H1 (cell line): ENCODE results near the gene KCNQ1. TPM values are rescaled to one million over a fixed set of nuclear protein-coding genes. Genes with fewer than 3 reads are reported as not detected.

Experiments used
- CTCF ChIA-PET: fragments of 300-600 bp; sonication (Branson Sonifier 250); formaldehyde crosslinking; loops from one replicate; lab custom pipeline; 2021; ENCODE audit not compliant: partially characterized antibody; lab: Charles Lee
- POLR2A ChIA-PET: fragments of 300-600 bp; sonication (Branson Sonifier 250); formaldehyde crosslinking; loops from one replicate; lab custom pipeline; 2021; ENCODE audit warnings: inconsistent platforms; ENCODE audit not compliant: partially characterized antibody; lab: Charles Lee
- DNase-seq, 2 experiments: peaks; one replicate each; pipeline versions ENCODE4 v3.0.0 to v3.0.0-alpha.2; 2010 to 2022; ENCODE audit warnings: low spot score in 2 of 2, low read depth in 1 of 2, mixed read lengths in 1 of 2
- FAIRE-seq: peaks from 2 replicates; lab custom pipeline; 2011; peaks lifted over from hg19 to GRCh38; lab: Jason Lieb, UNC
- H2AFZ ChIP-seq: 2 replicates; pipeline ENCODE4 v1.8.1; 2012; ENCODE audit warnings: low read length, inconsistent platforms
- H2AK5ac ChIP-seq: 2 replicates; pipeline ENCODE4 v1.6.1; 2013; ENCODE audit warnings: low read depth, low read length
- H2BK120ac ChIP-seq: replicated peaks from 2 replicates; pipeline ENCODE3; 2013; ENCODE audit warnings: low read depth, low read length, inconsistent platforms
- H2BK12ac ChIP-seq: 2 replicates; pipeline ENCODE4 v1.6.1; 2013; ENCODE audit warnings: low read depth, low read length
- H2BK15ac ChIP-seq: 2 replicates; pipeline ENCODE4 v1.6.1; 2013; ENCODE audit warnings: low read length
- H2BK20ac ChIP-seq: 2 replicates; pipeline ENCODE4 v1.6.1; 2013; ENCODE audit warnings: low read length
- H2BK5ac ChIP-seq: 2 replicates; pipeline ENCODE4 v1.6.1; 2013; ENCODE audit warnings: low read depth, low read length
- H3K14ac ChIP-seq: 2 replicates; pipeline ENCODE4 v1.6.1; 2013; ENCODE audit warnings: inconsistent platforms; ENCODE audit not compliant: insufficient read length
- H3K18ac ChIP-seq: 2 replicates; pipeline ENCODE4 v1.6.1; 2013; ENCODE audit warnings: low read length; ENCODE audit errors: extremely low read depth
- H3K23ac ChIP-seq: 2 replicates; pipeline ENCODE4 v1.6.1; 2013; ENCODE audit warnings: inconsistent platforms; ENCODE audit not compliant: insufficient read length
- H3K23me2 ChIP-seq: 2 replicates; pipeline ENCODE4 v1.6.1; 2013; ENCODE audit warnings: low read depth, low read length
- H3K27ac ChIP-seq: 2 replicates; pipeline ENCODE4 v1.6.1; 2011; ENCODE audit warnings: low read depth, low read length, inconsistent platforms
- H3K27me3 ChIP-seq, 4 experiments: replicated peaks in 1 of 4; 1 replicate in 1 of 4; 2 replicates in 3 of 4; pipeline versions ENCODE4 v1.6.1 to v1.8.1; 2011 to 2013; ENCODE audit warnings: low read length in 3 of 4, mild to moderate bottlenecking in 3 of 4, inconsistent platforms in 2 of 4, mixed read lengths in 2 of 4, moderate library complexity in 1 of 4; ENCODE audit not compliant: control insufficient read depth in 3 of 4, insufficient read depth in 3 of 4; ENCODE audit errors: extremely low read depth in 1 of 4
- H3K36me3 ChIP-seq, 4 experiments: 2 replicates each; pipeline versions ENCODE4 v1.6.1 to v1.8.1; 2011 to 2013; ENCODE audit warnings: mild to moderate bottlenecking in 4 of 4, low read length in 3 of 4, moderate library complexity in 2 of 4, control low read depth in 1 of 4, inconsistent platforms in 1 of 4; ENCODE audit not compliant: insufficient read depth in 4 of 4, control insufficient read depth in 2 of 4
- H3K4ac ChIP-seq: replicated peaks from 2 replicates; pipeline ENCODE3; 2013; ENCODE audit warnings: low read length, low read depth, mixed read lengths, inconsistent platforms; ENCODE audit not compliant: insufficient read length
- H3K4me1 ChIP-seq, 4 experiments: replicated peaks in 1 of 4; 1 replicate in 1 of 4; 2 replicates in 3 of 4; pipeline versions ENCODE4 v1.6.1 to v1.8.1; 2011 to 2013; ENCODE audit warnings: low read length in 3 of 4, inconsistent platforms in 2 of 4, mixed read lengths in 1 of 4; ENCODE audit not compliant: insufficient read depth in 4 of 4, control insufficient read depth in 3 of 4
- H3K4me2 ChIP-seq, 2 experiments: 2 replicates each; pipeline versions ENCODE4 v1.6.1 to v1.8.1; 2011 to 2013; ENCODE audit warnings: low read depth in 2 of 2, low read length in 2 of 2, control low read depth in 1 of 2, inconsistent platforms in 1 of 2, mild to moderate bottlenecking in 1 of 2; ENCODE audit not compliant: insufficient read depth in 1 of 2
- H3K4me3 ChIP-seq, 4 experiments: fragments of 200-600, 300-600 bp in 1 of 4; sonication (generic), shearing (Covaris generic), sonication (Bioruptor Twin) in 1 of 4; 2 replicates each; pipeline versions ENCODE4 v1.5.1 to v1.8.1; 2011 to 2016; ENCODE audit warnings: low read length in 4 of 4, low read depth in 3 of 4, control low read depth in 2 of 4, inconsistent platforms in 2 of 4, mild to moderate bottlenecking in 2 of 4, mixed read lengths in 1 of 4, moderate library complexity in 1 of 4; ENCODE audit not compliant: insufficient read depth in 2 of 4; ENCODE audit errors: extremely low read depth in 1 of 4
- H3K56ac ChIP-seq: replicated peaks from 2 replicates; pipeline ENCODE3; 2013; ENCODE audit warnings: low read depth, mild to moderate bottlenecking, mixed read lengths, low read length, inconsistent platforms; ENCODE audit not compliant: insufficient read length
- H3K79me1 ChIP-seq: 2 replicates; pipeline ENCODE4 v1.6.1; 2013; ENCODE audit warnings: low read depth, low read length, control low read depth
- H3K79me2 ChIP-seq, 2 experiments: 2 replicates each; pipeline versions ENCODE4 v1.6.1 to v1.8.1; 2012 to 2013; ENCODE audit warnings: low read length in 2 of 2, mild to moderate bottlenecking in 2 of 2, inconsistent platforms in 1 of 2; ENCODE audit not compliant: insufficient read depth in 2 of 2, control insufficient read depth in 1 of 2
- H3K9ac ChIP-seq, 4 experiments: replicated peaks in 1 of 4; 1 replicate in 1 of 4; 2 replicates in 3 of 4; pipeline versions ENCODE4 v1.6.1 to v1.8.1; 2011 to 2013; ENCODE audit warnings: low read depth in 3 of 4, low read length in 3 of 4, control low read depth in 2 of 4, mild to moderate bottlenecking in 2 of 4, moderate library complexity in 2 of 4, inconsistent platforms in 1 of 4; ENCODE audit errors: extremely low read depth in 1 of 4
- H3K9me3 ChIP-seq, 2 experiments: 2 replicates each; pipeline versions ENCODE4 v1.6.1 to v1.8.1; 2012 to 2013; ENCODE audit warnings: mild to moderate bottlenecking in 2 of 2, moderate library complexity in 2 of 2, control low read depth in 1 of 2, inconsistent platforms in 1 of 2, low read depth in 1 of 2, low read length in 1 of 2, mixed read lengths in 1 of 2; ENCODE audit not compliant: insufficient read depth in 2 of 2
- H4K20me1 ChIP-seq, 2 experiments: replicated peaks in 1 of 2; 2 replicates each; pipeline versions ENCODE3 to v1.8.1; 2011 to 2013; ENCODE audit warnings: inconsistent platforms in 2 of 2, low read length in 2 of 2, mild to moderate bottlenecking in 1 of 2; ENCODE audit not compliant: insufficient read depth in 2 of 2, control insufficient read depth in 1 of 2
- H4K5ac ChIP-seq: 2 replicates; pipeline ENCODE4 v1.6.1; 2013; ENCODE audit warnings: low read length, low read depth, mixed read lengths, inconsistent platforms; ENCODE audit not compliant: insufficient read length
- H4K8ac ChIP-seq: 2 replicates; pipeline ENCODE4 v1.8.0; 2013; ENCODE audit warnings: mild to moderate bottlenecking, moderate library complexity, low read length, inconsistent platforms; ENCODE audit not compliant: insufficient read depth; ENCODE audit errors: extremely low read depth
- H4K91ac ChIP-seq: replicated peaks from 2 replicates; pipeline ENCODE3; 2013; ENCODE audit warnings: low read length, mixed read lengths, inconsistent platforms; ENCODE audit not compliant: insufficient read length
- BACH1 ChIP-seq: IDR thresholded peaks from 2 replicates; pipeline ENCODE4 v1.6.1; 2012; ENCODE audit warnings: low read length, improper control_type of control experiment
- BCL11A ChIP-seq, 2 experiments: IDR thresholded peaks; one replicate each; pipeline ENCODE4 v1.6.1; 2011; ENCODE audit warnings: low read depth in 2 of 2, low read length in 2 of 2, mild to moderate bottlenecking in 2 of 2
- CHD1 ChIP-seq: IDR thresholded peaks from 2 replicates; pipeline ENCODE4 v1.6.1; 2012; ENCODE audit warnings: low read depth, low read length, improper control_type of control experiment
- CHD2 ChIP-seq: IDR thresholded peaks from 2 replicates; pipeline ENCODE4 v1.6.1; 2012; ENCODE audit warnings: low read length, improper control_type of control experiment
- CTCF ChIP-seq, 3 experiments: IDR thresholded peaks; 1 replicate in 2 of 3; 2 replicates in 1 of 3; pipeline versions ENCODE4 v1.5.1 to v1.6.1; 2011; ENCODE audit warnings: low read length in 3 of 3, mild to moderate bottlenecking in 3 of 3, inconsistent platforms in 2 of 3, low read depth in 1 of 3, moderate library complexity in 1 of 3; ENCODE audit not compliant: insufficient read depth in 1 of 3; ENCODE audit errors: control extremely low read depth in 1 of 3
- KDM4A ChIP-seq: IDR thresholded peaks from one replicate; pipeline ENCODE4 v1.7.1; 2012; ENCODE audit warnings: low read depth, mild to moderate bottlenecking, moderate library complexity, low read length, inconsistent platforms; ENCODE audit not compliant: severe bottlenecking
- MAFK ChIP-seq: IDR thresholded peaks from 2 replicates; pipeline ENCODE4 v1.6.1; 2012; ENCODE audit warnings: low read depth, mild to moderate bottlenecking, improper control_type of control experiment, low read length
- PHF8 ChIP-seq: fragments of 200-600 bp; sonication (generic); conservative IDR thresholded peaks from 2 replicates; pipeline ENCODE4 v1.7.1; 2012; ENCODE audit warnings: low read depth, mild to moderate bottlenecking, inconsistent platforms, low read length, moderate library complexity
- POLR2A ChIP-seq, 2 experiments: IDR thresholded peaks; 1 replicate in 1 of 2; 2 replicates in 1 of 2; pipeline ENCODE4 v1.6.1; 2011; ENCODE audit warnings: low read depth in 2 of 2, low read length in 2 of 2, mild to moderate bottlenecking in 2 of 2; ENCODE audit errors: control extremely low read depth in 1 of 2
- POLR2AphosphoS5 ChIP-seq: IDR thresholded peaks from 2 replicates; pipeline ENCODE4 v1.6.1; 2011; ENCODE audit warnings: low read depth, low read length
- SUZ12 ChIP-seq: fragments of 200-600 bp; sonication (generic); IDR thresholded peaks from 2 replicates; pipeline ENCODE4 v1.6.1; 2012; ENCODE audit warnings: mild to moderate bottlenecking, inconsistent platforms, low read length, moderate library complexity, mixed read lengths
- WGBS, 2 experiments: shearing (Covaris generic) in 1 of 2; methylation state at CpG; one replicate each; pipeline versions ENCODE4 v1.1.6 to v1.1.7; 2013 to 2015; ENCODE audit warnings: low lambda C conversion rate in 2 of 2, mixed read lengths in 2 of 2, inconsistent platforms in 1 of 2, low coverage in 1 of 2, missing lambda C conversion rate in 1 of 2; ENCODE audit not compliant: insufficient replicate concordance in 2 of 2, insufficient coverage in 1 of 2, insufficient read length in 1 of 2; ENCODE audit errors: extremely low coverage in 1 of 2, missing lambda C conversion rate in 1 of 2; 5-methylcytosine and 5-hydroxymethylcytosine counted together
- polyA plus RNA-seq, 7 experiments: library from polyadenylated mRNA; depleted of rRNA in 3 of 7; stranded (reverse) in 5 of 7; unstranded in 2 of 7; fragments of >200 nt in 5 of 7; fragments of 200-250 nt in 2 of 7; gene quantifications; 1 replicate in 5 of 7; 2 replicates in 1 of 7; 4 replicates in 1 of 7; pipeline versions ENCODE4 v1.2.1 to v1.2.3, GENCODE V29; 2011 to 2013; ENCODE audit warnings: missing spikeins in 2 of 7, mixed read lengths in 2 of 7
- total RNA-seq: library from RNA; stranded (reverse); fragmentation: NEBNext Ultra II Directional; extraction: Animal tissue kit (Norgen Biotek cat#: 25700); gene quantifications from 2 replicates; pipeline ENCODE4 v1.2.1, GENCODE V29; 2021

KCNQ1 gene
- total and polyA plus RNA-seq, 2 of the 8 experiments (the other 6 are each of a cell fraction or from before 2014, with no cell fraction given): 1.9 to 2.0 TPM

GRCh38 chr11:2745511-2745910 lies 300.7 kb downstream of the KCNQ1 start:
- Histone ChIP-seq H3K4me1 (no peaks in the 10 kb centered on the region; a peak in 1 of 7 replicates), H3K27ac (no peak overlapping the region), H2BK12ac (no peak overlapping the region), H4K20me1 (peaks cover 0 to 2% of the 10 kb centered on the region in 2 experiments), H4K5ac (no peak overlapping the region), H3K14ac (no peak overlapping the region), H2BK5ac (no peak overlapping the region), H3K4me3 (no peak overlapping the region), H2BK120ac (no peak overlapping the region), H2BK15ac (no peak overlapping the region), H2BK20ac (no peak overlapping the region), H3K4ac (no peak overlapping the region), H3K23me2 (no peaks in the 10 kb centered on the region; the same call in 1 of the 2 replicates), H3K4me2 (no peak overlapping the region), H3K79me2 (no peaks in the 10 kb centered on the region), H3K79me1 (no peaks in the 10 kb centered on the region), H4K91ac (no peak overlapping the region), H3K56ac (no peak overlapping the region), H3K27me3 (peaks cover 0 to 20% (median 15%) of the 10 kb centered on the region in 4 experiments; a peak in 5 of 7 replicates), H3K9ac (no peak overlapping the region), H3K18ac (no peak overlapping the region), H2AFZ (no peak overlapping the region), H3K9me3 (no peaks in the 10 kb centered on the region; a peak in 1 of 4 replicates), H2AK5ac (no peak overlapping the region), H3K23ac (no peak overlapping the region), H4K8ac (peak overlapping the region; percentile 4; the same call in 1 of the 2 replicates), H3K36me3 (no peaks in the 10 kb centered on the region)
- WGBS, 2 experiments: 90% methylated on average over 12 of the region's 14 CpGs; no CpG with 5 or more reads in 1 of the 2 experiments
- TF ChIP-seq PHF8 (no peak), CHD1 (no peak), BACH1 (no peak), POLR2A (IDR thresholded peaks at IDR 0.05; ENCODE audit: control extremely low read depth in 1 of 2, low read depth in 2 of 2, low read length in 2 of 2) (no peak), MAFK (no peak), CHD2 (no peak), CTCF (IDR thresholded peaks at IDR 0.05; ENCODE audit: control extremely low read depth in 1 of 3, insufficient read depth in 1 of 3, low read depth in 1 of 3, low read length in 3 of 3) (no peak), POLR2AphosphoS5 (no peak), SUZ12 (no peak), BCL11A (IDR thresholded peaks at IDR 0.05; ENCODE audit: low read depth in 2 of 2, low read length in 2 of 2) (no peak), KDM4A (no peak)
- POLR2A ChIA-PET: no interaction called here
- FAIRE-seq (no peak), DNase-seq (no peak)
- CTCF ChIA-PET: interaction anchor here (2.7 kb wide), 1 partner anchor 213 kb away, joined by 12 read pairs; no protein-coding TSS in a partner anchor
